ENCODE data around the gene AMD1.
A peak's percentile ranks its signal among the peaks of the same experiment; 100 is the strongest.

AMD1 gene

DNA sequence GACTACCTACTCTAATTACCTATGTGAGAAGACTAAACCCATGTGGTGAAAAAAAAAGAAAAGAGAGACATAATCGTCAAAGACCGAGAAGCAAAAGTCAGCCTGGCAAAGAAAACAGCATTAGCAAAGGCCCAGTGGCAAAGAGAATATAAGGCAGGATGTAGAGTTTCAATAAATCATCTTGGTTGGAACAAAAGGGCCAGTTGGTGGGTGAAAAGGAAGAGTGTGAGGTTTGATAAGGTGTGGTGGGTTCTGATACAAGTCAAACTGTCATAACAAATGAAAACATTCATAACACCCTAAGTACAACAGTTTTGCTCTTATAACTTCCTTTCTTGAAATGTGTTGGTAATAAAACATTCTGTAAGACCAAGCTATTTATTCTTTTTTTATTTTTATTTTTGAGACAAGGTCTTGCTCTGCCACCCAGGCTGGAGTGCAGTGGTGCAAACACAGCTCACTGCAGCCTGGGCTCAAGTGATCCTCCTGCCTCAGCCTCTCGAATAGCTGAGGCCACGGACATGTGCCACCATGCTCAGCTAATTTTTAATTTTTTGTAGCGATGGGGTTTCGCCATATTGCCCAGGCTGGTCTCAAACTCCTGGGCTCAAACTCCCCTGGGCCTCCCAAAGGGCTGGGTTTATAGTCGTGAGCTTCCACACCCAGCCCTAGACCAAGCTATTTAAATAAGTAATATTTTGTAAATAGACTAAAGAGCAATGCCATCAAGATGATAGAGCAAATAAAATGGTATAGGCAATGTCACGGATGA lies 65.0 kb downstream of the AMD1 start:
- DNase-seq = no peak

DNA sequence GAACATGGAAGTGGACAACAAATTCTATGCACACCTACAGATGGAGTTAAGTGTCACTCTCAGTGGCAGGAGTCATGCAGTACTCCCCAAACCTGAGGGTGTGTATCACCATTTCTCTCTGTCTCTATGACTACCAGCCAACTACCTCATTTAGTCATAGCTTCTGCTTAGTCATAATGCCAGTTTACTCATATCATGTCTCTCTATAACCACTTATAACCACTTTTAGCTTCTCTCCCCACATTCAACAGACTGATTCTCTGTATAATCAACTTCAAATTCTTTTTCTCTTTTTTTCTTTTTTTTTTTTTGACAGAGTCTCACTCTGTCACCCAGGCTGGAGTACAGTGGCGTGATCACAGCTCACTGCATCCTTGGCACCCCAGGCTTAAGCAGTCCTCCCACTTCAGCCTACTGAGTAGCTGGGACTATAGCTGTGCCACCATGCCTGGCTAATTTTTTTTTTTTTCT lies 70.1 kb downstream of the AMD1 start:
- DNase-seq = peak; percentile 9

All from CD4-positive, alpha-beta T cell treated with Interleukin-17A for 4 hours (primary cell).